ENCODE data around the gene CENPO. TPM values are rescaled to one million over a fixed set of nuclear protein-coding genes. Genes with fewer than 3 reads are reported as not detected.

CENPO gene
- total RNA-seq, 1 experiment from 2014 or later = 25.2 TPM

- no peak for DNase-seq (ENCODE audit: extremely low read depth, low read depth)
These were observed 64.5 kb downstream of the CENPO start for GRCh38 chr2:24857746-24858145.

- DNase-seq (ENCODE audit: extremely low read depth, low read depth) = no peak
These were observed 65.8 kb downstream of the CENPO start for GRCh38 chr2:24858996-24859395.

GRCh38 chr2:24859968-24860600 is 66.9 kb downstream of the CENPO start:
- DNase-seq (ENCODE audit: extremely low read depth, low read depth) = no peak

GRCh38 chr2:24860631-24861030 is 67.4 kb downstream of the CENPO start:
- no peak for DNase-seq (ENCODE audit: extremely low read depth, low read depth)

- DNase-seq (ENCODE audit: extremely low read depth, low read depth) = no peak
These were observed 68.3 kb downstream of the CENPO start for GRCh38 chr2:24861500-24861899.

- DNase-seq (ENCODE audit: extremely low read depth, low read depth) = no peak
These were observed 70.4 kb downstream of the CENPO start for GRCh38 chr2:24863641-24864040.

GRCh38 chr2:24866946-24867345 is 73.7 kb downstream of the CENPO start:
- no peak for DNase-seq (ENCODE audit: extremely low read depth, low read depth)

- no peak for DNase-seq (ENCODE audit: extremely low read depth, low read depth)
These were observed 77.2 kb downstream of the CENPO start for GRCh38 chr2:24870440-24870839.

GRCh38 chr2:24870891-24871705 is 77.9 kb downstream of the CENPO start:
- DNase-seq (ENCODE audit: extremely low read depth, low read depth) = no peak

- DNase-seq (ENCODE audit: extremely low read depth, low read depth) = no peak
These were observed 78.7 kb downstream of the CENPO start for GRCh38 chr2:24871852-24872333.

Other genes starting within 250 kb of the CENPO start
- 39.7 and 47.8 TPM in 2 replicates for gene PTRHD1, start within 50 bp of the CENPO start, total RNA-seq (2014; rRNA removed; shearing (Covaris generic))
- 28.1 and 35.9 TPM in 2 replicates for gene ADCY3, start 126.8 kb downstream of the CENPO start, total RNA-seq (2014; rRNA removed; shearing (Covaris generic))
- 4.2 and 7.5 TPM in 2 replicates for gene DNAJC27, start 178.5 kb downstream of the CENPO start, total RNA-seq (2014; rRNA removed; shearing (Covaris generic))
- 6.9 and 7.0 TPM in 2 replicates for gene EFR3B, start 248.7 kb downstream of the CENPO start, total RNA-seq (2014; rRNA removed; shearing (Covaris generic))

Measured in NCI-H460 (cell line).